ENCODE data around the gene ACTL9.

GRCh38 chr19:8697671-8698432 is 743 bp downstream of the ACTL9 start:
- TF ChIP-seq YY1 (IDR thresholded peaks at IDR 0.05; ENCODE audit: insufficient read depth, insufficient read length) (no peak), ZNF274 (IDR thresholded peaks at IDR 0.05; ENCODE audit: low read depth, low read length) (no peak)

Measured in NT2/D1 (cell line).